HG03095 (cell line): Measurements from ENCODE around the gene SPATA25.

ENCODE experiments used
- ATAC-seq: cut with Tn5 transposase; IDR thresholded peaks from one replicate; pipeline ENCODE4 v1.9.1; 2021; ENCODE audit warnings: moderate library complexity; ENCODE audit not compliant: unreplicated experiment

The SPATA25 gene

GRCh38 chr20:45841407-45842129 lies 45.9 kb downstream of the SPATA25 start:
- no peak for ATAC-seq

GRCh38 chr20:45840700-45841198 lies 46.7 kb downstream of the SPATA25 start:
- no peak for ATAC-seq

GRCh38 chr20:45836841-45837240 lies 50.6 kb downstream of the SPATA25 start:
- ATAC-seq: no peak
